ENCODE measurements around the gene GNAQ. TPM values are rescaled to one million over a fixed set of nuclear protein-coding genes. Genes with fewer than 3 reads are reported as not detected.

The GNAQ gene
- total and polyA plus RNA-seq, 4 donors: 6.8 to 19.6 (median 12.6) TPM

DNA sequence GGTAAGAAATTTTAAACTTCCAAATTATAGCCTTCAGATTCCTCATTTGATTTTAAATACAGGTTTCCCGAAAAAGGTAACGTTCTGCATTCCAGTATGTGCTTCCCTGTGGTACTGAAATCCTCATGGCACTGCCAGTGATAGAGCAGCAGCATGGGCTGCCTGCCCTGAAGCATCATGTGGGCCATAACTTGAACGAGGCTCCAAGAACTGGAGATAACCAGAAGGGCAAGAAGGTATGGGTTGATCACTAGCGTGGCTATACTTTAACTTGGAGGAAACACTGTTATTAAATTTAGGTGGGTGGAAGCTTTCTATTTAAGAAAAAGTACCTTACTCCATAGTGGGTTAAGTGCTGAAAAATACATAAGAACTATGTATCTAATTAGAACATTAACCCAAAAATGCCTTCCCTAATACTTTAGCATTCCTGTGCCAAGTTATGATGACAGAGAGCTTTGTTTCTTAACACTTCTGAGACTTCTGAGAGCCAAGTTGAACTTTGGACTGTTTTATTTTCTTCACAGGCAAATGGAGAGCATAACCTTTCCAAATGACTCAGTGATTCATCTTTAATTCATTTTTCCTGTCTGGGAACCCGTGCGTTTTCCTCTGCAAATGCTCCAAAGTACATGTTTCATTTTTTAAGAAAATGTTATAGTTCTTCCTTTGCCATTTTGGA is 192.0 kb downstream of the GNAQ start (continued):
- no peak for TF ChIP-seq SP1 (IDR thresholded peaks at IDR 0.05)
- TF ChIP-seq NR2F2 (IDR thresholded peaks at IDR 0.05): no peak
- TF ChIP-seq FOXA2 (IDR thresholded peaks at IDR 0.05): no peak
- TF ChIP-seq, protein P1, sequence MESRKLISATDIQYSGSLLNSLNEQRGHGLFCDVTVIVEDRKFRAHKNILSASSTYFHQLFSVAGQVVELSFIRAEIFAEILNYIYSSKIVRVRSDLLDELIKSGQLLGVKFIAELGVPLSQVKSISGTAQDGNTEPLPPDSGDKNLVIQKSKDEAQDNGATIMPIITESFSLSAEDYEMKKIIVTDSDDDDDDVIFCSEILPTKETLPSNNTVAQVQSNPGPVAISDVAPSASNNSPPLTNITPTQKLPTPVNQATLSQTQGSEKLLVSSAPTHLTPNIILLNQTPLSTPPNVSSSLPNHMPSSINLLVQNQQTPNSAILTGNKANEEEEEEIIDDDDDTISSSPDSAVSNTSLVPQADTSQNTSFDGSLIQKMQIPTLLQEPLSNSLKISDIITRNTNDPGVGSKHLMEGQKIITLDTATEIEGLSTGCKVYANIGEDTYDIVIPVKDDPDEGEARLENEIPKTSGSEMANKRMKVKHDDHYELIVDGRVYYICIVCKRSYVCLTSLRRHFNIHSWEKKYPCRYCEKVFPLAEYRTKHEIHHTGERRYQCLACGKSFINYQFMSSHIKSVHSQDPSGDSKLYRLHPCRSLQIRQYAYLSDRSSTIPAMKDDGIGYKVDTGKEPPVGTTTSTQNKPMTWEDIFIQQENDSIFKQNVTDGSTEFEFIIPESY (IDR thresholded peaks at IDR 0.05): no peak
- TF ChIP-seq FOXA1 (IDR thresholded peaks at IDR 0.05): no peak
- no peak for TF ChIP-seq TAF1 (conservative IDR thresholded peaks at IDR 0.05)

DNA sequence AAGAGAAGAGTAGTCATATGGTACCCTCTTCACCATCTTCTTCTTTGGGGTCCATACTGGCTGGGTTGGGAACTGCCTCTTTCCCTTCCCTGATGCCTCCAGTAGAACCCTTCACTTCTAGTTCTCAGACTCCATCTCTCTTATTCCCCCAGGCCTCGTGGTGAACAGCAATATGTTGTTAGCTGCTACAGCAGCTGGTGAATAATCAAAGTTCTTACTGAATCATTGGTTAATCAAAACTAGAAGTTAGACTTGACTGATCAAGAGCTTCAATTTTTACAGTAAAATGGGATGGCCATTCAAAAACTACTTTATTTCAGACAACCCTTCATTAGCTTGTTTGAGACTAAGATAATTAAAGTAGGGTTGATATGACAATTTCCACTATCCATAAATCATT is 192.6 kb downstream of the GNAQ start:
- H3K36me3 ChIP-seq (ENCODE audit: control insufficient read depth in 4 of 4, insufficient read depth in 3 of 4, low read depth in 1 of 4, low read length in 3 of 4): no peaks in the 10 kb centered on the region
- no peak overlapping the region for H3K4me3 ChIP-seq (ENCODE audit: low read depth in 1 of 3, low read length in 3 of 3)
- no peak for DNase-seq (ENCODE audit: low spot score)
- H3K9ac ChIP-seq (ENCODE audit: low read depth in 1 of 2, low read length in 2 of 2): no peak overlapping the region
- H3K27me3 ChIP-seq (ENCODE audit: control insufficient read depth in 4 of 4, insufficient read depth in 4 of 4, low read length in 3 of 4): no peaks in the 10 kb centered on the region
- peaks cover 0 to 3% (median 0%) of the 10 kb centered on the region in 4 donors for H3K4me1 ChIP-seq (ENCODE audit: control insufficient read depth in 4 of 4, insufficient read depth in 4 of 4, low read length in 3 of 4)
- no peak for TF ChIP-seq HNF4A (conservative IDR thresholded peaks at IDR 0.05)
- no peak for TF ChIP-seq HNF4G (IDR thresholded peaks at IDR 0.05)
- TF ChIP-seq, protein P2, sequence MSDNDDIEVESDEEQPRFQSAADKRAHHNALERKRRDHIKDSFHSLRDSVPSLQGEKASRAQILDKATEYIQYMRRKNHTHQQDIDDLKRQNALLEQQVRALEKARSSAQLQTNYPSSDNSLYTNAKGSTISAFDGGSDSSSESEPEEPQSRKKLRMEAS (IDR thresholded peaks at IDR 0.05): no peak
- TF ChIP-seq RXRA (IDR thresholded peaks at IDR 0.05): no peak
- TF ChIP-seq, protein P3, sequence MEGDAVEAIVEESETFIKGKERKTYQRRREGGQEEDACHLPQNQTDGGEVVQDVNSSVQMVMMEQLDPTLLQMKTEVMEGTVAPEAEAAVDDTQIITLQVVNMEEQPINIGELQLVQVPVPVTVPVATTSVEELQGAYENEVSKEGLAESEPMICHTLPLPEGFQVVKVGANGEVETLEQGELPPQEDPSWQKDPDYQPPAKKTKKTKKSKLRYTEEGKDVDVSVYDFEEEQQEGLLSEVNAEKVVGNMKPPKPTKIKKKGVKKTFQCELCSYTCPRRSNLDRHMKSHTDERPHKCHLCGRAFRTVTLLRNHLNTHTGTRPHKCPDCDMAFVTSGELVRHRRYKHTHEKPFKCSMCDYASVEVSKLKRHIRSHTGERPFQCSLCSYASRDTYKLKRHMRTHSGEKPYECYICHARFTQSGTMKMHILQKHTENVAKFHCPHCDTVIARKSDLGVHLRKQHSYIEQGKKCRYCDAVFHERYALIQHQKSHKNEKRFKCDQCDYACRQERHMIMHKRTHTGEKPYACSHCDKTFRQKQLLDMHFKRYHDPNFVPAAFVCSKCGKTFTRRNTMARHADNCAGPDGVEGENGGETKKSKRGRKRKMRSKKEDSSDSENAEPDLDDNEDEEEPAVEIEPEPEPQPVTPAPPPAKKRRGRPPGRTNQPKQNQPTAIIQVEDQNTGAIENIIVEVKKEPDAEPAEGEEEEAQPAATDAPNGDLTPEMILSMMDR (IDR thresholded peaks at IDR 0.05; ENCODE audit: low read depth, low read length, missing input control): no peak
- TF ChIP-seq FOXA1 (IDR thresholded peaks at IDR 0.05): no peak
- no peak for TF ChIP-seq JUND (IDR thresholded peaks at IDR 0.05)
- TF ChIP-seq, protein P1 (IDR thresholded peaks at IDR 0.05): no peak
- TF ChIP-seq, protein P4, sequence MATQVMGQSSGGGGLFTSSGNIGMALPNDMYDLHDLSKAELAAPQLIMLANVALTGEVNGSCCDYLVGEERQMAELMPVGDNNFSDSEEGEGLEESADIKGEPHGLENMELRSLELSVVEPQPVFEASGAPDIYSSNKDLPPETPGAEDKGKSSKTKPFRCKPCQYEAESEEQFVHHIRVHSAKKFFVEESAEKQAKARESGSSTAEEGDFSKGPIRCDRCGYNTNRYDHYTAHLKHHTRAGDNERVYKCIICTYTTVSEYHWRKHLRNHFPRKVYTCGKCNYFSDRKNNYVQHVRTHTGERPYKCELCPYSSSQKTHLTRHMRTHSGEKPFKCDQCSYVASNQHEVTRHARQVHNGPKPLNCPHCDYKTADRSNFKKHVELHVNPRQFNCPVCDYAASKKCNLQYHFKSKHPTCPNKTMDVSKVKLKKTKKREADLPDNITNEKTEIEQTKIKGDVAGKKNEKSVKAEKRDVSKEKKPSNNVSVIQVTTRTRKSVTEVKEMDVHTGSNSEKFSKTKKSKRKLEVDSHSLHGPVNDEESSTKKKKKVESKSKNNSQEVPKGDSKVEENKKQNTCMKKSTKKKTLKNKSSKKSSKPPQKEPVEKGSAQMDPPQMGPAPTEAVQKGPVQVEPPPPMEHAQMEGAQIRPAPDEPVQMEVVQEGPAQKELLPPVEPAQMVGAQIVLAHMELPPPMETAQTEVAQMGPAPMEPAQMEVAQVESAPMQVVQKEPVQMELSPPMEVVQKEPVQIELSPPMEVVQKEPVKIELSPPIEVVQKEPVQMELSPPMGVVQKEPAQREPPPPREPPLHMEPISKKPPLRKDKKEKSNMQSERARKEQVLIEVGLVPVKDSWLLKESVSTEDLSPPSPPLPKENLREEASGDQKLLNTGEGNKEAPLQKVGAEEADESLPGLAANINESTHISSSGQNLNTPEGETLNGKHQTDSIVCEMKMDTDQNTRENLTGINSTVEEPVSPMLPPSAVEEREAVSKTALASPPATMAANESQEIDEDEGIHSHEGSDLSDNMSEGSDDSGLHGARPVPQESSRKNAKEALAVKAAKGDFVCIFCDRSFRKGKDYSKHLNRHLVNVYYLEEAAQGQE (IDR thresholded peaks at IDR 0.05): no peak
- no peak overlapping the region for H3K27ac ChIP-seq (ENCODE audit: low read depth in 1 of 2, low read length in 2 of 2)
- WGBS: 85% methylated on average over 1 of the region's 1 CpG
- H3K9me3 ChIP-seq (ENCODE audit: control insufficient read depth in 4 of 4, low read length in 3 of 4): no peaks in the 10 kb centered on the region
